ENCODE data around the gene NPAS3.

NPAS3 gene

DNA sequence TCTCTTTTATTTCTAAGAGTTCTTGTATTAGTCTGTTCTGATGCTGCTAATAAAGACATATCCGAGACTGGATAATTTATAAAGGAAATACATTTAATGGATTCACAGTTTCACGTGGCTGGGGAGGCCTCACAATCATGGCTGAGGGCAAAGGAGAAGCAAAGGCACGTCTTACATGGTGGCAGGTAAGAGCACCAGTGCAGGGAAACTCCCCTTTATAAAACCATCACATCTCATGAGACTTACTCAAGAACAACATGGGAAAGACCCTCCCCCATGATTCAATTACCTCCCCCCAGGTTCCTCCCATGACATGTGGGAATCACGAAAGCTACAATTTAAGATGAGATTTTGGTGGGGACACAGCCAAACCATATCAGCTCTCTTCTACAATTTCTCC, 503.0 kb downstream of the NPAS3 start:
- H3K4me3 ChIP-seq (ENCODE audit: low read length, poor library complexity, severe bottlenecking) = no peak overlapping the region
- H3K9me3 ChIP-seq (ENCODE audit: insufficient read depth, low read depth, low read length) = no peaks in the 10 kb centered on the region
- no peaks in the 10 kb centered on the region for H3K9me2 ChIP-seq (replicated peaks; ENCODE audit: low read depth, low read length)
- no peaks in the 10 kb centered on the region for H3K36me3 ChIP-seq (ENCODE audit: insufficient read depth, low read length)
- no peaks in the 10 kb centered on the region for H3K4me1 ChIP-seq (ENCODE audit: insufficient read depth, low read length, poor library complexity, severe bottlenecking)
- H3K27me3 ChIP-seq (ENCODE audit: insufficient read depth, low read length, poor library complexity, severe bottlenecking) = no peaks in the 10 kb centered on the region
- no peaks in the 10 kb centered on the region for H4K20me1 ChIP-seq (ENCODE audit: insufficient read depth, low read length, poor library complexity, severe bottlenecking)
- H3K9ac ChIP-seq (ENCODE audit: low read depth, low read length, poor library complexity, severe bottlenecking) = no peak overlapping the region
- no peaks in the 10 kb centered on the region for H3F3A ChIP-seq (ENCODE audit: low read depth)
- no peaks in the 10 kb centered on the region for H3K79me2 ChIP-seq (ENCODE audit: insufficient read depth, low read length)
- H3K4me2 ChIP-seq (ENCODE audit: low read depth, low read length, poor library complexity, severe bottlenecking) = no peak overlapping the region
- TF ChIP-seq, protein P1, sequence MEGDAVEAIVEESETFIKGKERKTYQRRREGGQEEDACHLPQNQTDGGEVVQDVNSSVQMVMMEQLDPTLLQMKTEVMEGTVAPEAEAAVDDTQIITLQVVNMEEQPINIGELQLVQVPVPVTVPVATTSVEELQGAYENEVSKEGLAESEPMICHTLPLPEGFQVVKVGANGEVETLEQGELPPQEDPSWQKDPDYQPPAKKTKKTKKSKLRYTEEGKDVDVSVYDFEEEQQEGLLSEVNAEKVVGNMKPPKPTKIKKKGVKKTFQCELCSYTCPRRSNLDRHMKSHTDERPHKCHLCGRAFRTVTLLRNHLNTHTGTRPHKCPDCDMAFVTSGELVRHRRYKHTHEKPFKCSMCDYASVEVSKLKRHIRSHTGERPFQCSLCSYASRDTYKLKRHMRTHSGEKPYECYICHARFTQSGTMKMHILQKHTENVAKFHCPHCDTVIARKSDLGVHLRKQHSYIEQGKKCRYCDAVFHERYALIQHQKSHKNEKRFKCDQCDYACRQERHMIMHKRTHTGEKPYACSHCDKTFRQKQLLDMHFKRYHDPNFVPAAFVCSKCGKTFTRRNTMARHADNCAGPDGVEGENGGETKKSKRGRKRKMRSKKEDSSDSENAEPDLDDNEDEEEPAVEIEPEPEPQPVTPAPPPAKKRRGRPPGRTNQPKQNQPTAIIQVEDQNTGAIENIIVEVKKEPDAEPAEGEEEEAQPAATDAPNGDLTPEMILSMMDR (conservative IDR thresholded peaks at IDR 0.05; ENCODE audit: low read length) = no peak
- TF ChIP-seq EZH2phosphoT487 (IDR thresholded peaks at IDR 0.05; ENCODE audit: borderline replicate concordance) = no peak
- no peak overlapping the region for H2AFZ ChIP-seq (ENCODE audit: low read length)

DNA sequence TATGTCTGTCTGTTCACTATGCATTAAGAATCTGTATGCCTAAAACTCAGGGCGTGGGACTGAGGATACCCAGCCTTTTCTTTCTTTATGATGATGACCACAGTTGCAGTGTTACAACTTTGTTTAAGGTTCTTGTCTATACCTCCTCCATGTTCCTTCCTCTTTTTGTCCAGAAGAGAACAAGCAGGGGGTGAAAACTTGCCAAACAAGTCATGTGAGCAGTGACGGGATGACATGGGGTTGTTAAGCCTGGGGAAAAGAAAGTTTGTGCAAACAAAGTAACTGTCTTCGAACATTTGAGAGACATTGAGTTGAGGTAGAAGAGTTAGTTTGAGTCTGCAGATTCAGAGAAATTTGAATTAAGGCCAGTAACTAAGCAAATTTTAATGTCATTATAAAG, 505.5 kb downstream of the NPAS3 start:
- H3F3A ChIP-seq (ENCODE audit: low read depth) = no peaks in the 10 kb centered on the region
- no peak overlapping the region for H2AFZ ChIP-seq (ENCODE audit: low read length)
- H3K4me2 ChIP-seq (ENCODE audit: low read depth, low read length, poor library complexity, severe bottlenecking) = no peak overlapping the region
- no peaks in the 10 kb centered on the region for H3K4me1 ChIP-seq (ENCODE audit: insufficient read depth, low read length, poor library complexity, severe bottlenecking)
- no peak overlapping the region for H3K9ac ChIP-seq (ENCODE audit: low read depth, low read length, poor library complexity, severe bottlenecking)
- H3K36me3 ChIP-seq (ENCODE audit: insufficient read depth, low read length) = no peaks in the 10 kb centered on the region
- H3K79me2 ChIP-seq (ENCODE audit: insufficient read depth, low read length) = no peaks in the 10 kb centered on the region
- H4K20me1 ChIP-seq (ENCODE audit: insufficient read depth, low read length, poor library complexity, severe bottlenecking) = no peaks in the 10 kb centered on the region
- no peaks in the 10 kb centered on the region for H3K9me2 ChIP-seq (replicated peaks; ENCODE audit: low read depth, low read length)
- H3K4me3 ChIP-seq (ENCODE audit: low read length, poor library complexity, severe bottlenecking) = no peak overlapping the region
- H3K27me3 ChIP-seq (ENCODE audit: insufficient read depth, low read length, poor library complexity, severe bottlenecking) = no peaks in the 10 kb centered on the region
- TF ChIP-seq EZH2phosphoT487 (IDR thresholded peaks at IDR 0.05; ENCODE audit: borderline replicate concordance) = no peak
- TF ChIP-seq, protein P1 (conservative IDR thresholded peaks at IDR 0.05; ENCODE audit: low read length) = no peak
- no peaks in the 10 kb centered on the region for H3K9me3 ChIP-seq (ENCODE audit: insufficient read depth, low read depth, low read length)

DNA sequence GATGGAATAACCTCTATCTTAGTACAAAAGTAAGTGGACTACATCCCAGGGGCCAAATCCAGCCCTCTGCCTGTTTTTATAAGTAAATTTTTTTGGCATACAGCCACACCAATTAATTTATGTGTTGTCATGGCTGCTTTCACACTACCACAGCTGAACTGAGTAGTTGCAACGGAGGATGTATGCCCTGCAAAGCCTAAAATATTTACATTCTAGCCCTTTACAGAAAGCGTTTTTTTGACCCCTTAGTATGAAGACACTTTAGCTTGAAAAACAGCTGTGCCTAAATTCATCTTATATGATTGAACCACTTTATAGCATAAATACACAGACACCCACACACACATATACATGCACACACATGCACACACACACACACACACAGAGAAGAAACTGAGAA, 510.6 kb downstream of the NPAS3 start:
- no peaks in the 10 kb centered on the region for H3K36me3 ChIP-seq (ENCODE audit: insufficient read depth, low read length)

More for the DNA sequence above, 510.6 kb downstream of the NPAS3 start:
- H3K4me3 ChIP-seq (ENCODE audit: low read length, poor library complexity, severe bottlenecking) = no peak overlapping the region
- peaks cover under 1% of the 10 kb centered on the region for H3K4me1 ChIP-seq (ENCODE audit: insufficient read depth, low read length, poor library complexity, severe bottlenecking)
- no peak overlapping the region for H3K9ac ChIP-seq (ENCODE audit: low read depth, low read length, poor library complexity, severe bottlenecking)
- no peak overlapping the region for H2AFZ ChIP-seq (ENCODE audit: low read length)
- H3F3A ChIP-seq (ENCODE audit: low read depth) = no peaks in the 10 kb centered on the region
- H3K79me2 ChIP-seq (ENCODE audit: insufficient read depth, low read length) = no peaks in the 10 kb centered on the region
- H3K9me3 ChIP-seq (ENCODE audit: insufficient read depth, low read depth, low read length) = no peaks in the 10 kb centered on the region
- TF ChIP-seq, protein P1 (conservative IDR thresholded peaks at IDR 0.05; ENCODE audit: low read length) = no peak
- TF ChIP-seq EZH2phosphoT487 (IDR thresholded peaks at IDR 0.05; ENCODE audit: borderline replicate concordance) = no peak
- no peaks in the 10 kb centered on the region for H3K27me3 ChIP-seq (ENCODE audit: insufficient read depth, low read length, poor library complexity, severe bottlenecking)
- H3K9me2 ChIP-seq (replicated peaks; ENCODE audit: low read depth, low read length) = no peaks in the 10 kb centered on the region
- no peaks in the 10 kb centered on the region for H4K20me1 ChIP-seq (ENCODE audit: insufficient read depth, low read length, poor library complexity, severe bottlenecking)
- H3K4me2 ChIP-seq (ENCODE audit: low read depth, low read length, poor library complexity, severe bottlenecking) = no peak overlapping the region

Data from Loucy (cell line).